ENCODE results near the gene TBC1D1. TPM values are rescaled to one million over a fixed set of nuclear protein-coding genes. Genes with fewer than 3 reads are reported as not detected.

The TBC1D1 gene
- total RNA-seq, 1 donor from 2014 or later = 54.5 TPM

DNA sequence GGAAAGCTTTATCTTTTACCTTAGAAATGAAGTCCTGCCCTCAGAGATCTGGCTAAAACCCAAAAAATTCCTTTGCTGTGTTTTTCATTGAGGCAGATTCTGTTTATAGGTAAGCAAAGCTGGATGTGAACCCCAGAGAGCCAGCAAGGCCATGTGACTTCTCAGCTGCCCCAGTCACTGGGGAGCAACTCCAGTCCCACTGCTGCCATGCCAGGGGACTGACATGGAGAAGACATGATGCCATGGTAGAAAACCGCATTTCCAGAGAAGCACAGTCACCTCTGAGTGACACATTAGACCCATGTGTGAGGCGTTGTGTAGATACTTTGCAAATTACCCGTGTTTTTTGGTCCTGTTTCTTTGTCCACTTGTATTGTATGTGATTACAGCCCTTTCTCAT lies 114.8 kb downstream of the TBC1D1 start:
- peak overlapping the region; percentile 7 for H3K27ac Mint-ChIP-seq (ENCODE audit: unreplicated experiment)
- Histone ChIP-seq H4K20me1 (ENCODE audit: insufficient read depth, low read length) (peaks cover 68% of the 10 kb centered on the region), H2AFZ (ENCODE audit: low read depth, low read length) (no peak overlapping the region), H3K36me3 (ENCODE audit: insufficient read depth, low read length) (no peaks in the 10 kb centered on the region), H3K4me3 (ENCODE audit: insufficient read depth, low read depth, low read length) (no peak overlapping the region), H3K9ac (ENCODE audit: low read length) (no peak overlapping the region), H3K27me3 (ENCODE audit: insufficient read depth, low read length) (no peaks in the 10 kb centered on the region), H3K4me2 (ENCODE audit: low read length) (peak overlapping the region; percentile 12), H3K27ac (ENCODE audit: low read depth, low read length) (no peak overlapping the region), H3K9me3 (ENCODE audit: insufficient read depth, low read depth, low read length) (no peaks in the 10 kb centered on the region), H3K79me2 (ENCODE audit: insufficient read depth, low read length) (peaks cover 65% of the 10 kb centered on the region), H3K4me1 (ENCODE audit: insufficient read depth, low read length) (peaks cover 18% of the 10 kb centered on the region)
- no peak for DNase-seq (ENCODE audit: low read depth)
- no peak overlapping the region for H3K4me3 Mint-ChIP-seq (ENCODE audit: unreplicated experiment)
- TF ChIP-seq, protein P1, sequence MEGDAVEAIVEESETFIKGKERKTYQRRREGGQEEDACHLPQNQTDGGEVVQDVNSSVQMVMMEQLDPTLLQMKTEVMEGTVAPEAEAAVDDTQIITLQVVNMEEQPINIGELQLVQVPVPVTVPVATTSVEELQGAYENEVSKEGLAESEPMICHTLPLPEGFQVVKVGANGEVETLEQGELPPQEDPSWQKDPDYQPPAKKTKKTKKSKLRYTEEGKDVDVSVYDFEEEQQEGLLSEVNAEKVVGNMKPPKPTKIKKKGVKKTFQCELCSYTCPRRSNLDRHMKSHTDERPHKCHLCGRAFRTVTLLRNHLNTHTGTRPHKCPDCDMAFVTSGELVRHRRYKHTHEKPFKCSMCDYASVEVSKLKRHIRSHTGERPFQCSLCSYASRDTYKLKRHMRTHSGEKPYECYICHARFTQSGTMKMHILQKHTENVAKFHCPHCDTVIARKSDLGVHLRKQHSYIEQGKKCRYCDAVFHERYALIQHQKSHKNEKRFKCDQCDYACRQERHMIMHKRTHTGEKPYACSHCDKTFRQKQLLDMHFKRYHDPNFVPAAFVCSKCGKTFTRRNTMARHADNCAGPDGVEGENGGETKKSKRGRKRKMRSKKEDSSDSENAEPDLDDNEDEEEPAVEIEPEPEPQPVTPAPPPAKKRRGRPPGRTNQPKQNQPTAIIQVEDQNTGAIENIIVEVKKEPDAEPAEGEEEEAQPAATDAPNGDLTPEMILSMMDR (IDR thresholded peaks at IDR 0.05; ENCODE audit: insufficient read depth, low read depth, low read length) = no peak
- no peak for TF ChIP-seq EZH2 (IDR thresholded peaks at IDR 0.05; ENCODE audit: insufficient read depth, low read length)
- peaks cover 38% of the 10 kb centered on the region for H3K4me1 Mint-ChIP-seq (ENCODE audit: low read depth, unreplicated experiment)
- H3K27me3 Mint-ChIP-seq (ENCODE audit: low read depth, unreplicated experiment) = peaks cover 2% of the 10 kb centered on the region
- no peak for FAIRE-seq
- H3K9me3 Mint-ChIP-seq (ENCODE audit: unreplicated experiment) = no peaks in the 10 kb centered on the region
- no peaks in the 10 kb centered on the region for H3K36me3 Mint-ChIP-seq (ENCODE audit: low read depth, unreplicated experiment)

GRCh38 chr4:38007645-38008044 lies 116.8 kb downstream of the TBC1D1 start:
- FAIRE-seq = no peak

GRCh38 chr4:38008571-38009021 lies 117.7 kb downstream of the TBC1D1 start:
- peaks cover 2% of the 10 kb centered on the region for H3K27me3 Mint-ChIP-seq (ENCODE audit: low read depth, unreplicated experiment)
- FAIRE-seq (no peak), DNase-seq (ENCODE audit: low read depth) (no peak)
- Histone ChIP-seq H3K79me2 (ENCODE audit: insufficient read depth, low read length) (peaks cover 62% of the 10 kb centered on the region), H3K9me3 (ENCODE audit: insufficient read depth, low read depth, low read length) (no peaks in the 10 kb centered on the region), H3K27ac (ENCODE audit: low read depth, low read length) (no peak overlapping the region), H3K4me2 (ENCODE audit: low read length) (no peak overlapping the region), H3K9ac (ENCODE audit: low read length) (no peak overlapping the region), H3K4me3 (ENCODE audit: insufficient read depth, low read depth, low read length) (no peak overlapping the region), H4K20me1 (ENCODE audit: insufficient read depth, low read length) (peaks cover 67% of the 10 kb centered on the region), H3K36me3 (ENCODE audit: insufficient read depth, low read length) (no peaks in the 10 kb centered on the region), H3K4me1 (ENCODE audit: insufficient read depth, low read length) (peaks cover 22% of the 10 kb centered on the region), H2AFZ (ENCODE audit: low read depth, low read length) (no peak overlapping the region), H3K27me3 (ENCODE audit: insufficient read depth, low read length) (no peaks in the 10 kb centered on the region)
- H3K4me3 Mint-ChIP-seq (ENCODE audit: unreplicated experiment) = no peak overlapping the region
- peaks cover 26% of the 10 kb centered on the region for H3K4me1 Mint-ChIP-seq (ENCODE audit: low read depth, unreplicated experiment)
- TF ChIP-seq EZH2 (IDR thresholded peaks at IDR 0.05; ENCODE audit: insufficient read depth, low read length) = no peak
- TF ChIP-seq, protein P1 (IDR thresholded peaks at IDR 0.05; ENCODE audit: insufficient read depth, low read depth, low read length) = no peak
- H3K27ac Mint-ChIP-seq (ENCODE audit: unreplicated experiment) = no peak overlapping the region
- no peaks in the 10 kb centered on the region for H3K9me3 Mint-ChIP-seq (ENCODE audit: unreplicated experiment)
- no peaks in the 10 kb centered on the region for H3K36me3 Mint-ChIP-seq (ENCODE audit: low read depth, unreplicated experiment)

More at GRCh38 chr4:38007645-38008044, 116.8 kb downstream of the TBC1D1 start:
- peaks cover 18% of the 10 kb centered on the region for H3K4me1 ChIP-seq (ENCODE audit: insufficient read depth, low read length)
- no peak for DNase-seq (ENCODE audit: low read depth)
- no peak overlapping the region for H3K4me3 ChIP-seq (ENCODE audit: insufficient read depth, low read depth, low read length)
- peaks cover 72% of the 10 kb centered on the region for H4K20me1 ChIP-seq (ENCODE audit: insufficient read depth, low read length)
- TF ChIP-seq, protein P1 (IDR thresholded peaks at IDR 0.05; ENCODE audit: insufficient read depth, low read depth, low read length) = no peak
- no peak for TF ChIP-seq EZH2 (IDR thresholded peaks at IDR 0.05; ENCODE audit: insufficient read depth, low read length)
- peaks cover 67% of the 10 kb centered on the region for H3K79me2 ChIP-seq (ENCODE audit: insufficient read depth, low read length)
- no peak overlapping the region for H3K4me2 ChIP-seq (ENCODE audit: low read length)
- H3K36me3 ChIP-seq (ENCODE audit: insufficient read depth, low read length) = no peaks in the 10 kb centered on the region
- Mint-ChIP-seq H3K27me3 (ENCODE audit: low read depth, unreplicated experiment) (peaks cover 2% of the 10 kb centered on the region), H3K4me3 (ENCODE audit: unreplicated experiment) (no peak overlapping the region), H3K4me1 (ENCODE audit: low read depth, unreplicated experiment) (peaks cover 30% of the 10 kb centered on the region), H3K27ac (ENCODE audit: unreplicated experiment) (no peak overlapping the region), H3K36me3 (ENCODE audit: low read depth, unreplicated experiment) (no peaks in the 10 kb centered on the region), H3K9me3 (ENCODE audit: unreplicated experiment) (no peaks in the 10 kb centered on the region)
- H2AFZ ChIP-seq (ENCODE audit: low read depth, low read length) = no peak overlapping the region
- H3K27me3 ChIP-seq (ENCODE audit: insufficient read depth, low read length) = no peaks in the 10 kb centered on the region
- no peak overlapping the region for H3K9ac ChIP-seq (ENCODE audit: low read length)
- no peaks in the 10 kb centered on the region for H3K9me3 ChIP-seq (ENCODE audit: insufficient read depth, low read depth, low read length)
- H3K27ac ChIP-seq (ENCODE audit: low read depth, low read length) = no peak overlapping the region

Measured in astrocyte (in vitro differentiated cells and primary cell).